NAMALWA (cell line): ENCODE results near the gene AZGP1.
"Not testable (repeated sequence)": the region's sequence is repeated elsewhere in the genome, so short reads cannot be mapped to it uniquely, and the experiment has no call there.

ENCODE experiments used
- DNase-seq: peaks from one replicate; pipeline ENCODE4 v3.0.0-alpha.2; 2015; ENCODE audit warnings: low spot score

The AZGP1 gene

DNA sequence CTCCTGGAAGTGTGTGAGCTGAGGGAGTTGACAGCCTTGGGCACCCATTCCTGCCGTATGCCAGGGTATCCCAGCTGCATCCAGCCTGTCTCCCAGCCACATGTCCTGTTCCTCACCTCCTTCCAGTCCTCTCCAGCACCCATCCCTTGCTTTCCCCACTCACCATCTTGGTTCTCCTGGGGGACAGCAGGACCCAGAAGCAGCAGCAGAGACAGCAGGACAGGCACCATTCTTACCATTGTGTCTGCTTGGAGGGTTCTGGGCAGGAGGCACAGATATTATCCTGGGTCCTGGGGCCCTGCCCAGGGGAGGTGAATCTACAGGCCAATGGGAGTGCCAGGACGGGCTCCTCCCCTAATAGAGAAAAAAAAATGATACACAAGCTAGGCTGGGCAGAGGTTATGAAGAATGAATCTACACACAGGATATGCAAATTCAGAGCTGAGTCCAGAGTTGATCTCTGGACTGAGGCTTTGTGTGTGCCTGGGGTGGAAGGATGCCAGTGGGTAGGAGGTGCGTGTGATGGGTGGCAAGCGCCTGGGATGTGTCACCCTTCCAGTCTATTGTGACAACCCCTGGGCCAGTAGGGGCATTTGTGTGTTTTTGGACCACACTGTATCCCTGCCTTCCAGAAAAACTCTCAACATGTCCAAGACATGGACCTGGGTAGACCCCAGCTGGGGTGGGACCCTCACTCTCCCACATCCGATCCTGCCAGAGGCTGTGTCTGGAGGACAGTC is at the start of gene AZGP1:
Gene AZGP1, minus strand, starts transcription at position 250 of the 740 bp plus-strand sequence. Its CDS starts 11 bp downstream, at position 239.
- peak; percentile 60 for DNase-seq

DNA sequence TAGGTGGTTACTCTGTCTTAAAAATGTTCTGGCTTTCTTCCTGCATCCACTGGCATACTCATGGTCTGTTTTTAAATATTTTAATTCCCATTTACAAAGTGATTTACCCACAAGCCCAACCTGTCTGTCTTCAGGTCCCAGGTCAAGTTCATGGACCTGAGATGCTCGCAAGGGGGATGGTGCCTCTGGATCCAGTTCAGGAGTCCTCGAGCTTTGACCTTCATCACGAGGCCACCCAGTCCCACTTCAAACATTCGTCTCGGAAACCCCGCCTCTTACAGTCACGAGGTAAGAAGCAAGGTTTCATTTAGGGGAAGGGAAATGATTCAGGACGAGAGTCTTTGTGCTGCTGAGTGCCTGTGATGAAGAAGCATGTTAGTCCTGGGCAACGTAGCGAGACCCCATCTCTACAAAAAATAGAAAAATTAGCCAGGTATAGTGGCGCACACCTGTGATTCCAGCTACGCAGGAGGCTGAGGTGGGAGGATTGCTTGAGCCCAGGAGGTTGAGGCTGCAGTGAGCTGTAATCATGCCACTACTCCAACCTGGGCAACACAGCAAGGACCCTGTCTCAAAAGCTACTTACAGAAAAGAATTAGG is 48.3 kb upstream of the AZGP1 start:
- DNase-seq, result no peak

DNA sequence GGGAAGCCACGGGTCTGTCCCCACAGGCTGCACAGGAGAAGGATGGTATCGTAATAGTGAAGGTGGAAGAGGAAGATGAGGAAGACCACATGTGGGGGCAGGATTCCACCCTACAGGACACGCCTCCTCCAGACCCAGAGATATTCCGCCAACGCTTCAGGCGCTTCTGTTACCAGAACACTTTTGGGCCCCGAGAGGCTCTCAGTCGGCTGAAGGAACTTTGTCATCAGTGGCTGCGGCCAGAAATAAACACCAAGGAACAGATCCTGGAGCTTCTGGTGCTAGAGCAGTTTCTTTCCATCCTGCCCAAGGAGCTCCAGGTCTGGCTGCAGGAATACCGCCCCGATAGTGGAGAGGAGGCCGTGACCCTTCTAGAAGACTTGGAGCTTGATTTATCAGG is 47.7 kb upstream of the AZGP1 start:
- DNase-seq, result no peak

DNA sequence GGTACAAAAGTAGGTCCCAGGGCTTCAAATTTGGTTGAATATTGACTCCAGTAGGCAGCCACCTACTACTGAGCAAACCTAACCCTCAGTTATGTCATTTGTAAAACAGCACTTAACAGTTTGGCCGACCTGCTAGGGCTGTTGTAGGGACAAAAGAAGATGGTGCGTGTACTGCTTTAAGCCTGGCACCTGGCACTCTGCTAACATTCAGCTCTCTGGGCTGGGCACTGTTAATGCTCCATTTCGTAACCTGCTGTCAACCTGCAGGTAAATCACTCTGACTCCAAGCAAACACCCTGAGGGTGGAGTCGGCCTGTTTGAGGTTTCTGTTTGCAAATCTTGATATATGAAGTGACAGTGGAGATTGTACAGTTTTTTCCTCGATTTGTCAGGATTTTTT is 46.8 kb upstream of the AZGP1 start:
- no peak for DNase-seq

DNA sequence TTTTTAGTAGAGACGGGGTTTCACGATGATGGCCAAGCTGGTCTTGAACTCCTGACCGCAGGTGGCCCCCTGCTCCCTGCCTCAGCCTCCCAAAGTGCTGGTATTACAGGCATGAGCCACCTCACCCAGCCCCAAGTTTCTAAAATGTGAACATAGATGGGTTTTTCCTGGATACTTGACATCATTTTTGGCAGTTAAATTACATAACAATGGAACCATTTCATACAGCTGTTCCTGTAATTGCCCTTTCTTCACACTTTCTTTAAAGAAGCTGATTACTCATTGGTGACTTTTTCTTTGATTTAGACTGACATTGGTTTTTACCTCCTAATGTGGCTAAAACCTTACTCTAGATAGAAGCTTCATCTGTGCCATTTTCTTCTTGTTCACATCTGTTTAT is 45.5 kb upstream of the AZGP1 start:
- no peak for DNase-seq

DNA sequence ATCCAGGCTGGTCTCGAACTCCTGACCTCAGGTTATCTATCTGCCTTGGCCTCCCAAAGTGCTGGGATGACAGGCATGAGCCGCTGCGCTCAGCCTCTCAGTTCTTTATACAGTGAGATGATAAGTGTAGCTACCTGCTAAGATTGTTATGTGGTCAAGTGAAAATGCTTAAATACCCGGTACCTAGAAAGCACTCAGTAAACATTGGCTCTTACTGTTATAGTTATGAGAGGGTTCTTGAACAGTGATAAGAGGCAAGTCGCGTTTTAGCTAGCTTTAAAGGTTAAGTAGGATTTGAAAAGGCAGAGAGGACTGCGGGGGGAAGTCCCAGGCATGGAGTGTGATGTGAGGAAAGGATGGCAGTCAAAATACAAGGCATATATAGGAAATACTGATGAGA is 44.1 kb upstream of the AZGP1 start:
- no peak for DNase-seq

DNA sequence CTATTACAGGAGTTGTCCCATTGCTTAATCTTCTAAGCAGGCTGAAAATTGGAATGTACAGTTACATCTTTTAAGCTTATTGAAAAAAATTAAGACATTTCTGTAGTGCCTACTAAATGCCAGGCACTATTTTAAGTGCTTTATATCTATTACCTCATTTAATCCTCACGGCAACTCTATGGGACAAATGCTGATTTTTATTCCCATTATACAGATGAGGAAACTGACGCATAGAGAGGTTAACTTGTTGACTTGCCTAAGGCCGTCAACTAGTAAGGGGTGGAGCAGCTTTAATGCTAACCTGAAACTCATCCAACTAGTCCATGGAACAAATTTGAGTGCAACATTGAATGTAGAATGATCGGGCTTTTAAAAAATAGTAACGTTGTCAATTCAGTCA is 42.0 kb upstream of the AZGP1 start:
- DNase-seq, result no peak

DNA sequence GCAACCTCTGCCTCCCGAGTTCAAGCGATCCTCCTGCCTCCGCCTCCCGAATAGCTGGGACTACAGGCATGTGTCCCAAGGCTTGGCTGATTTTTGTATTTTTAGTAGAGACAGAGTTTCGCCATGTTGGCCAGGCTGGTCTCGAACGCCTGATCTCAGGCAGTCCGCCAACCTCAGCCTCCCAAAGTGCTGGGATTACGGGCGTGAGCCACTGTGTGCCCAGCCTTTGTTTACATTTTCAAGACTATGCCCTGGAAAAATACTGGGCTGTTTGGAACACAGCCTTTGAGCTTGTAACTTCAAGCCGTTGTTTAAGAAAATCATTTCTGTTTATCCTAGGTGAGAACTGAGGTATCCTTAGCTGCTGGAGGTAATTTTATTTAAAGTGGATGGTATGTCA is 41.5 kb upstream of the AZGP1 start:
- no peak for DNase-seq

DNA sequence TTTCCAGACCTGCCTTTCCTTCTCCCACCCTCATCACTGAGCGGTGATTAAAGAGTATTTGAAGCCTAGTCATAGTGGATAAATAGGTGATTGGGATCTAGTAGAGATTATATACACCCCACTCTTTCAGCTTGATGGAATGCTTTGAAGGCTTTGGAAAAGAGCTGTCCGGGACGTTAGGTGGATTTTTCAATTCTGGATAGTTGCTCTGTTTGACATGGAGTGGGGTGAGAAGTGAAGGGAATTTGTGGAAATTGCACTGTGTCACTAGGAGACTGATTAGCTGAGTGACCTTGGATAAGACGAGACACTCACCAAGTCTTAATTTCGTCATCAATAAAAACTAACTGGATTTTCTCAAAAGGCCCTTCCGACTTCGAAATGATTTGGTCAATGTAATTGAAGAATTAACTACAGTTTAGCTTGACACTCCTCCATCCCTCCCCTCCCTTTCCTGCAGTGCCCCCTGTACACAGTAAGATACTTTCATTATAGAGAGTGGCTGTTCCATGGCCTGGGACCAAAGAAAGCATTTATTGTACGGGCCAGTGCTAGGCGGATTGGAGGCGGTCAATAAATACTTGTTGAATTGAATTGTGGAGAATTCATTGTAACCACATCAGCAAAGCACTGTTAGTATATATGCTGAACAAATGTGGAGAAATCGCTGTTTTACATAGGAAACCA is 40.5 kb upstream of the AZGP1 start:
- DNase-seq, result peak; percentile 34

DNA sequence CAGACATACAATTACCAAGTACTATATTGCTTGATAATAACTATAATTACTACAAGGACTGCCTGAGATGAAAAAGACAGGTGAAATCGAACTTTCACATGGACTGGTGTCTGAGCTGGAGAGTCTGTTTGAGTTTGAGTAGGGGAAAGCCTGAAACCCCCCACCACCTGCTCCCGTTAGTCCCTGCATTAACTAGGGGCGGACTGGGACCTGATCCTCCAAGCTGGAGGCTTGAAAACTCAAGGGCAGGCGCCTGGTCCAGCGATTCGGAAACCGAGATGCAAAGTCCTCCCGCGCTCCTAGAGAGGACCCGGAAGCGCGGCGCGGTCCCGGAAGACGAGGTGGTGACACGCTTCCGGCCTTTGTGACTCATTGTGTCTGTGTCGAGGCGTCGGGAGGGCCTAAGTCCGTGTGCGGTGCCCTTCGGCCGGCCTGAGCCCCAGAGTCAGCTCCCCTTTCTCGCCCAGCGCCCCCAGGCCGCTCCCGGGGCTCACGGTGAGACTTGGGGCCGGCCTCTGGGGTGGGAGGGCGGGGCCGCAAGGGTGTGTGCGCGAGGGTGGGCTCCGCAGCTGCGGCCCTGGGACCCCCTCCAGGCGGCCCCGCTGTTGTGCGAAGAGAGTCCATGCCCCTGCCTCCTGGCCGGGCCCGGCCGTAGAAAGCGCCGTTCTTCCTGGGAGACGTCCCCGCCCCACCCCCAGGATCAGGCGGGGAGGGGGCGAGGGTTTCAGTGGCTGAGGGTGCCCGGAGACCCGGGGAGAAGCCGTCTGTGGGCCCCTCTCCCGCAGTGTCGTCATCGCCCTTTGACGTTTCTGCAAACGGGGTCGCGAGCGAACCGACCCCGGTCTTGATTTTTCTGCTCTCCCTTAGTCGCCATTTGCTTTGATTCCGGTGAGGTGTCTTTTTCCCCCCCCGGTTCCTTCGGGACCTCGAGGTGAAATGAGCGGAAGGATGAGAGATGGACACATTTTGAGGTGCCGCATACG is 39.7 kb upstream of the AZGP1 start, which contains the start of gene ZKSCAN1:
Gene ZKSCAN1, plus strand, starts transcription at position 365 of the 983 bp plus-strand sequence. CDS start 7,911 bp downstream, outside the sequence.
- DNase-seq, result peak; percentile 97

DNA sequence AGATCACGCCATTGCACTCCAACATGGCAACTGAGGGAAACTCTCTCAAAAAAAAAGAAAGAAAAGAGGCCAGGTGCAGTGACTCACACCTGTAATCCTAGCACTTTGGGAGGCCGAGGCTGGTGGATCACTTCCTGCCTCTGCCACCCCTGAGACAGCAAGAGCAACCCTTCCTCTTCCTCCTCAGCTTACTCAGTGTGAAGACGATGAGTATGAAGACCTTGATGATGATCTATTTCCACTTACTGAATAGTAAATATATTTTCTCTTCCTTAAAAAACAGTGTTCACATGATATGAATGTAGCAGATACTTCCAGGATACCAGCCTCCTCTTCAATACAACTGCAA is 37.5 kb upstream of the AZGP1 start:
- DNase-seq, result no peak

DNA sequence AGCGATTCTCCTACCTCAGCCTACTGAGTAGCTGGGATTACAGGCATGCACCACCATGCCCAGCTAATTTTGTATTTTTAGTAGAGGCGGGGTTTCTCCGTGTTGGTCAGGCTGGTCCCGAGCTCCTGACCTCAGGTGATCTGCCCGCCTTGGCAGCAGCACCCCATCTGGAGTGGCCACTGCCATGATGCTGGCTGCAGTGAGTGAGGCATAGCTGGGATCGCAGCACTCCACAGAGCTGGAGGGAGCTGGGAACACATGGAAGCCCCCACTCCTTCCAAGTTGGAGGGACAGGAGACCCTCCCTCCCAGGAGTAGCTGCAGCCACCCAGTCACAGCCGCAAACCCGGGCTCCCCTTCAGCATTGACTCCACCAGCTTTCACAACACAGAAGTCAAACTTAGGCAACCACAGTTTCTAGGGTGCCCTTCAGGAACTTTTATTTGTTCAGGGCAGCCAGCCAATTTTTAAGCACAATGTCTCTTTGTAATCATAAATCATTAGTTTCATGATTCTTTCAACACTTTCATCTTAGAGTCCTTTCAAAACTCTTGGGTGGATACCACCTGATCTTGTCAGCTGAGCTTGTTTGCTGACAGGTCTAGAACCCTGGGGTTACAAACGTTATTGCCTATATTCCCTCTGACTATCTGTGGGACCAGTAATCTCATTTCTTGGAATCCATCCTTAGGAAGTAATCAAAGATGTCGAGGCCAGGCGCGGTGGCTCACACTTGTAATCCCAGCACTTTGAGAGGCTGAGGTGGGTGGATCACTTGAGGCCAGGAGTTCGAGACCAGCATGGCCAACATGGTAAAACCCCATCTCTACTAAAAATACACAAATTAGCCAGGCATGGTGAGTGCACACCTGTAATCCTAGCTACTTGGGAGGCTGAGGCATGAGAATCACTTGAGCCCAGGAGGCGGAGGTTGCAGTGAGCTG is 36.8 kb upstream of the AZGP1 start:
- DNase-seq, result not testable (repeated sequence)

DNA sequence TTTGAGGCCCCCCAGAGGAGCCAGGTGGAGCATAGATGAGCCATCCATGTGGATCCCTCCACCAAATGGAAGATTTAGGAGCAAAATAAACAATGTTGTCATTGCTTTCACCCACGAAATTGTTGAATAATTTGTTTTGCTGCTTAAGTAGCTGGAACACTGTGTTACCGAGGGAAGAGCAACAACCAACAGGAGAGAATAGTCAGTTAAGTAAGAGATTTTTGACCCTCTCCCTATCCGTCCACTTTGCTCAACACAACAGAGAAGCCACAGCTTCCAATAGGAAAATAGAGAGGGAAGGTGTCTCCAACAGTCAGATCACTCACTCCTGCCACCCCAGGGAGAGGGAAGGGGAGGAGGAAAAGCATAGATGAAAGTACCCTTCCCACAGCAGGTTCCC is 35.7 kb upstream of the AZGP1 start:
- DNase-seq, result no peak

DNA sequence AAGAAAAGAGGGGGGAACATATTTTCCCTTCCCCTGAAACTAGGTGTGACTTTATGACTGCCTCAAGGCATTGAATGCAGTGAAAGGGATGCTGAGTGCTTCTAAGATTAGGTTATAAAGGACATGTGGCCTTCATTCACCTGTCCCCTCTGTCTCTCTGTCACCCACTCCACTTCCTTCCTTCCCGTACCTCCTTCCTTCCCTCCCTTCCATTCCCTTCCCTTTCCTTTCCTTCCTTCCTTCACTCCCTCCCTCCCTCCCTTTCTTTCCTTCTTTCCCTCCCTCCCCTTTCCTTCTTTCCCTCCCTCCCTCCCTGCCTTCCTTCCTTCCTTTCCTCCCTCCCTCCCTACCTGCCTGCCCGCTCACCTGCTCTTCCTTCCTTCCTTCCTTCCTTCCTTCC is 35.1 kb upstream of the AZGP1 start:
- no peak for DNase-seq

DNA sequence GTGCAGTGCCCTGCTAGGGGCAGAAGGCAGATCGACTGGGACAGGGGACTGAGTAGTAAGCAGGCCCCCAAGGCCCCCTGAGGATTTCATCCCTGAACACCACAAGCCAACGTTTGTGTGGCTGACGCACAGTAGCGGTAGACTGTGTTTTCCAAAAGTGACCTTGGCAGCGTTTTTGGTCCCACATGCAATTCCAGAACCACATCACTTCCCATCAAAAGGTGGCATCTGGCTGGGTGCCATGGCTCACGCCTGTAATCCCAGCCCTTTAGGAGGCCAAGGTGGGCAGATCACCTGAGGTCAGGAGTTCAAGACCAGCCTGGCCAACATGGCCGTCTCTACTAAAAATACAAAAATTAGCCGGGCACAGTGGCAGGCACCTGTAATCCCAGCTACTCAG is 34.1 kb upstream of the AZGP1 start:
- not testable (repeated sequence) for DNase-seq

DNA sequence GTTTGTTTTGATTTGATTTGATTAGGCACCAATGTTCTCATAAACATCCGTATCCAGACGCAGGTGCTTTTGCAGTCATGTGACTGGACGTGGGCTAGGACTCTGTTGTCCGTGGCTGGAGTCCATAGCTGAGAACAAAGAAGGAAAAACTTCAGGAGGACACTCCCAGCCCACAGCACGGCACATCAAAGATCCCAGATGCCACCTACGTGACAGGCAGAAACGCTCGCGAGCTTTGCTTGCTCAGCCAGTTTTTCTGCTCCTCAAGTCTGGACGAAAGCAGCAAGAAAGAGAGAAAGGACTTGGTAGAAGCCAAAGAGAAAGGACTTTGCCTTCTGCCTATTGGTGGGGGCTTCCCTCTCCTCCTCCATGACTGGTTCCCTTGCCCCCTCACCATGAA is 32.7 kb upstream of the AZGP1 start:
- no peak for DNase-seq

DNA sequence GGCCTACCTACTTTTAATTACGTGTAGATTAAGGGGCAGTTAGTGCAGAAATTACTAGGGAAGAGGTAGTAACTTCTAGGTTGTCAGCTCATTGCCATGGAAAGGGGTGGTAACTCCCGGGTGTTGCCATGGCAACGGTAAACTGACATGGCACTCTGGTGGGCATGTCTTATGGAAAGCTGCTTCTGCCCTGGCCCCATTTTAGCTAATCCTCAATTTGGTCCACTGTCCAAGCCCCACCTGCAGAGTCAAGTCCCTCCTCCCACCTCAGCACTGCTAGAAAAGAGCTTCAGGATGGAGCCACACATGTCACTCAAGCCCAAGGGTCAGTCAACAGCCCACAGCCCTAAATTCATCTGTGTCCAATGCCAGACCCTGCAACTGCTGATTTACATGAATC is 32.1 kb upstream of the AZGP1 start:
- no peak for DNase-seq

DNA sequence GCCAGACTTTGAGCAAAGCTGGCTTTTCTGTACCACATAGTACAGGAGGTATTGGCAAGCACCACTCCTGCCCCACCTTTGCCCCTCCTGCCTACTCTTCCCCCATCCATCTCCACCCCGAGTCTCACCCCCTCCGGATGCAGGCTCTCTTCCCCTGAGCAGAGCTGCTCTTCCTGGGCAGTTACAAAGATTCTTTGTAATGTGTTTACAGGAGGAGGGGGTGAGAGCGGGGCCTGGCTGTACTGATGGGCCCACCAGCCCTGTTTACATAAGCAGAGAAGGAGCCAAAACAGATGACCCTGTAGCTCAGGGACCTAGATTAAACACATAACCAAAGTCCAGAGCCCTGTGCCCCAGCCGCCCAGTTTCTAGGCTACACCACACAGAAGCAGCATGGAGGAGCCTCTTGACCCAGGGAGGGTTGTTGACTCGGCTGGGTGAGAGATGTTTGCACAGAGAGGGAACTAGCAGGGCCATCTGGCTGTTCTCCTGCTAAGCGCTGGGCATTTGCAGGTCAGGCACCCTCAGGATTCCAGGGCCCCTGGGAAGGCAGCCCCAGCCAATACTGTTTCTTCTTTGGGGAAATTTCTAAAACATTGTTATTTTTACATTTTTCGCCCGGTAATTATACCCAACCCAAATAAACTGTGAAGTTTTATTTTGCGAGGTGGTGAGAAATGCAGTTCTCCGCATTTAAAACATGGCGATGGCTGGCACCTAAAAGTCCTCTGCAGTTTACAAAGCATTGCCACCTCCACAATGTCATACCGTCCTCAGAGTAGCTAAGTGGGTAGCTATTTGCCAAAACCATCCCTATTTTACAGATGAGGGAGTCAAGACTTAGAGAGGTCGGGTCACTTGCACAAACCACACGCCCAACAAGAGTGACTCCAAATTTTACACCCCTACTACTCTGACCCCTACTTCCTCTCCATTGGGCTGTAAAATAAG is 28.2 kb upstream of the AZGP1 start:
- no peak for DNase-seq

DNA sequence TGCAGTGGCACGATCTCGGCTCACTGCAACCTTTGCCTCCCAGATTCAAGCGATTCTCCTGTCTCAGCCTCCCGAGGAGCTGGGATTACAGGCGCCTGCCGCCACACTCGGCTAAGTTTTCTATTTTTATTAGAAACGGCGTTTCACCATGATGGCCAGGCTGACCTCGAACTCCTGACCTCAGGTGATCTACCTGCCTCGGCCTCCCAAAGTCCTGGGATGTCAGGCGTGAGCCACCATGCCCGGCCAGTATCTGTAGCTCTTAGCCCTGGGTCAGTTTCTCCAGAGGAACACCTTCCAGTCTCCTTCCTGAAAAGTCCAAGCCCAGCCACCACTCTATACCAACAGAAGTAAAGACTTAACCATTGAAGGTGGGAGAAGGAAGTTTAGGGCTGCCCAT is 24.4 kb upstream of the AZGP1 start:
- DNase-seq, result no peak
